H9 (cell line): ENCODE data around the gene F7. TPM values are rescaled to one million over a fixed set of nuclear protein-coding genes. Genes with fewer than 3 reads are reported as not detected.

Source experiments
- DNase-seq: peaks from one replicate; pipeline ENCODE4 v3.0.0-alpha.2; 2017
- H2AFZ ChIP-seq: one replicate; pipeline ENCODE4 v1.6.1; 2013; ENCODE audit warnings: mild to moderate bottlenecking, low read length, control low read depth, moderate library complexity
- H2AK5ac ChIP-seq: 2 replicates; pipeline ENCODE4 v1.6.1; 2013; ENCODE audit warnings: low read length, control low read depth, mixed read lengths; ENCODE audit not compliant: insufficient read length
- H2BK120ac ChIP-seq: one replicate; pipeline ENCODE4 v1.6.1; 2013; ENCODE audit warnings: low read depth, mild to moderate bottlenecking, low read length, control low read depth, inconsistent platforms; ENCODE audit not compliant: poor library complexity, severe bottlenecking
- H2BK12ac ChIP-seq: 2 replicates; pipeline ENCODE4 v1.6.1; 2013; ENCODE audit warnings: low read length, control low read depth, mixed read lengths, low read depth; ENCODE audit not compliant: insufficient read length
- H2BK15ac ChIP-seq: 2 replicates; pipeline ENCODE4 v1.6.1; 2013; ENCODE audit warnings: low read depth, low read length, control low read depth
- H2BK20ac ChIP-seq: one replicate; pipeline ENCODE4 v1.6.1; 2013; ENCODE audit warnings: low read depth, mild to moderate bottlenecking, low read length, control low read depth, inconsistent platforms; ENCODE audit not compliant: poor library complexity, severe bottlenecking
- H2BK5ac ChIP-seq: 2 replicates; pipeline ENCODE4 v1.6.1; 2013; ENCODE audit warnings: low read length, control low read depth, mixed read lengths; ENCODE audit not compliant: insufficient read length
- H3K14ac ChIP-seq: 2 replicates; pipeline ENCODE4 v1.6.1; 2013; ENCODE audit warnings: low read length, control low read depth; ENCODE audit not compliant: insufficient read depth
- H3K18ac ChIP-seq: 2 replicates; pipeline ENCODE4 v1.6.1; 2013; ENCODE audit warnings: low read depth, mild to moderate bottlenecking, mixed read lengths, low read length, control low read depth; ENCODE audit not compliant: insufficient read length
- H3K23ac ChIP-seq: 2 replicates; pipeline ENCODE4 v1.6.1; 2013; ENCODE audit warnings: low read length, control low read depth, mixed read lengths, low read depth; ENCODE audit not compliant: insufficient read length
- H3K23me2 ChIP-seq: 2 replicates; pipeline ENCODE4 v1.6.1; 2013; ENCODE audit warnings: low read depth, mild to moderate bottlenecking, mixed read lengths, low read length, control low read depth; ENCODE audit not compliant: insufficient read length, poor library complexity, severe bottlenecking
- H3K27ac ChIP-seq: 2 replicates; pipeline ENCODE4 v1.5.1; 2013; ENCODE audit warnings: low read length, control low read depth, mixed read lengths, low read depth; ENCODE audit not compliant: insufficient read length
- H3K27me3 ChIP-seq: 2 replicates; pipeline ENCODE4 v1.6.1; 2013; ENCODE audit warnings: low read length, control low read depth, inconsistent platforms; ENCODE audit not compliant: insufficient read depth
- H3K4ac ChIP-seq: 2 replicates; pipeline ENCODE4 v1.6.1; 2013; ENCODE audit warnings: low read depth, mild to moderate bottlenecking, control low read depth, inconsistent platforms, low read length, moderate library complexity
- H3K4me1 ChIP-seq: 2 replicates; pipeline ENCODE4 v1.6.1; 2013; ENCODE audit warnings: low read length, control low read depth, inconsistent platforms; ENCODE audit not compliant: insufficient read depth
- H3K4me2 ChIP-seq: 2 replicates; pipeline ENCODE4 v1.6.1; 2013; ENCODE audit warnings: low read length, control low read depth, mixed read lengths; ENCODE audit not compliant: insufficient read length, insufficient read depth
- H3K56ac ChIP-seq: 2 replicates; pipeline ENCODE4 v1.6.1; 2013; ENCODE audit warnings: low read depth, mild to moderate bottlenecking, mixed read lengths, low read length, control low read depth; ENCODE audit not compliant: insufficient read length
- H3K79me1 ChIP-seq: 2 replicates; pipeline ENCODE4 v1.6.1; 2013; ENCODE audit warnings: low read depth, mild to moderate bottlenecking, moderate library complexity, low read length, control low read depth, inconsistent platforms; ENCODE audit not compliant: insufficient read depth, poor library complexity, severe bottlenecking
- H3K79me2 ChIP-seq: 2 replicates; pipeline ENCODE4 v1.6.1; 2013; ENCODE audit warnings: low read length, control low read depth, inconsistent platforms; ENCODE audit not compliant: insufficient read depth
- H3K9ac ChIP-seq: 2 replicates; pipeline ENCODE4 v1.6.1; 2013; ENCODE audit warnings: low read length, control low read depth, mixed read lengths; ENCODE audit not compliant: insufficient read length; ENCODE audit errors: extremely low read depth
- H3K9me3 ChIP-seq: one replicate; pipeline ENCODE4 v1.6.1; 2013; ENCODE audit warnings: low read depth, low read length, inconsistent platforms; ENCODE audit not compliant: control insufficient read depth
- H3T11ph ChIP-seq: one replicate; pipeline ENCODE4 v1.6.1; 2013; ENCODE audit warnings: mild to moderate bottlenecking, low read length, control low read depth, inconsistent platforms
- H4K20me1 ChIP-seq: one replicate; pipeline ENCODE4 v1.6.1; 2013; ENCODE audit not compliant: control insufficient read depth, insufficient read length, insufficient read depth
- H4K5ac ChIP-seq: 2 replicates; pipeline ENCODE4 v1.6.1; 2013; ENCODE audit warnings: low read depth, mild to moderate bottlenecking, mixed read lengths, low read length, control low read depth; ENCODE audit not compliant: insufficient read length
- H4K8ac ChIP-seq: replicated peaks from 2 replicates; pipeline ENCODE4 v1.6.1; 2013; ENCODE audit warnings: low read length, control low read depth, mixed read lengths, low read depth; ENCODE audit not compliant: insufficient read length
- H4K91ac ChIP-seq: 2 replicates; pipeline ENCODE4 v1.6.1; 2013; ENCODE audit warnings: low read depth, mild to moderate bottlenecking, moderate library complexity, mixed read lengths, low read length, control low read depth; ENCODE audit not compliant: insufficient read length
- H3K27ac Mint-ChIP-seq, 3 experiments: 2 replicates in 2 of 3; 3 replicates in 1 of 3; pipeline ENCODE4 v1.8.0; 2020 to 2021; ENCODE audit warnings: mixed read lengths in 3 of 3, mild to moderate bottlenecking in 1 of 3, moderate library complexity in 1 of 3
- H3K27me3 Mint-ChIP-seq: 2 replicates; pipeline ENCODE4 v1.8.0; 2021; ENCODE audit warnings: low read depth, mild to moderate bottlenecking, moderate library complexity, mixed read lengths
- H3K36me3 Mint-ChIP-seq, 3 experiments: 2 replicates in 2 of 3; 3 replicates in 1 of 3; pipeline ENCODE4 v1.8.0; 2020 to 2021; ENCODE audit warnings: low read depth in 3 of 3, mixed read lengths in 3 of 3; ENCODE audit not compliant: insufficient read depth in 1 of 3
- H3K4me1 Mint-ChIP-seq, 2 experiments: 2 replicates each; pipeline ENCODE4 v1.8.0; 2020; ENCODE audit warnings: mixed read lengths in 2 of 2
- H3K4me3 Mint-ChIP-seq, 2 experiments: 2 replicates in 1 of 2; 3 replicates in 1 of 2; pipeline ENCODE4 v1.8.0; 2020 to 2021; ENCODE audit warnings: mild to moderate bottlenecking in 2 of 2, mixed read lengths in 2 of 2, moderate library complexity in 1 of 2
- H3K9me3 Mint-ChIP-seq, 2 experiments: 2 replicates in 1 of 2; 3 replicates in 1 of 2; pipeline ENCODE4 v1.8.0; 2020; ENCODE audit warnings: mild to moderate bottlenecking in 2 of 2, mixed read lengths in 2 of 2, moderate library complexity in 1 of 2
- WGBS: extraction: QIAGEN DNeasy Blood & Tissue Kit; methylation state at CpG from one replicate; pipeline ENCODE4 v1.1.7; 2013; ENCODE audit warnings: missing lambda C conversion rate, low lambda C conversion rate, mixed read lengths; ENCODE audit not compliant: insufficient read length; ENCODE audit errors: extremely low coverage; 5-methylcytosine and 5-hydroxymethylcytosine counted together
- total RNA-seq: library from RNA; stranded (reverse); gene quantifications from 2 replicates; pipeline ENCODE4 v1.2.1, GENCODE V29; 2021
- TF ChIP-seq, protein P1 (sequence below): fragments of 200-600 bp; sonication (generic); conservative IDR thresholded peaks from 3 replicates; pipeline ENCODE4 v1.8.0; 2021; ENCODE audit warnings: antibody characterized with exemption, mild to moderate bottlenecking

F7 gene
- total RNA-seq, 1 experiment from 2014 or later, result 0.81 TPM

DNA sequence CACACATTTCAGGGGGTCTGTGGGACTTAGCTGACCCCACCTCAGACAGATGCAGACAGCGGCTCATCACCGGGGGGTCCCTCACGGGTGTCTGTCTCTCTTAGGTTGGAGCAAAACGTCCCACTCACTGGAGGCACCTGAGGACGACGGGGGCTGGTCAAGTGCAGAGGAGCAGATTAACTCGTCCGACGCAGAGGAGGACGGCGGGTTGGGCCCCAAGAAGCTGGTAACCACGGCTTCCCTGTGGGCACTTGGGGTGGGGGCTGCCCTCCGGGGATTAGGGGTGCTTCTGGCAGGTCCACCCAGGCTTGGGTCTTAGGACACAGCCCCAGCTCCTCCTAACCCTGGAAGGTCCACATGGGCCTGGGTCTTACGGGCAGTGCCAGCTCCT is 11.2 kb upstream of the F7 start:
- TF ChIP-seq, protein P1, sequence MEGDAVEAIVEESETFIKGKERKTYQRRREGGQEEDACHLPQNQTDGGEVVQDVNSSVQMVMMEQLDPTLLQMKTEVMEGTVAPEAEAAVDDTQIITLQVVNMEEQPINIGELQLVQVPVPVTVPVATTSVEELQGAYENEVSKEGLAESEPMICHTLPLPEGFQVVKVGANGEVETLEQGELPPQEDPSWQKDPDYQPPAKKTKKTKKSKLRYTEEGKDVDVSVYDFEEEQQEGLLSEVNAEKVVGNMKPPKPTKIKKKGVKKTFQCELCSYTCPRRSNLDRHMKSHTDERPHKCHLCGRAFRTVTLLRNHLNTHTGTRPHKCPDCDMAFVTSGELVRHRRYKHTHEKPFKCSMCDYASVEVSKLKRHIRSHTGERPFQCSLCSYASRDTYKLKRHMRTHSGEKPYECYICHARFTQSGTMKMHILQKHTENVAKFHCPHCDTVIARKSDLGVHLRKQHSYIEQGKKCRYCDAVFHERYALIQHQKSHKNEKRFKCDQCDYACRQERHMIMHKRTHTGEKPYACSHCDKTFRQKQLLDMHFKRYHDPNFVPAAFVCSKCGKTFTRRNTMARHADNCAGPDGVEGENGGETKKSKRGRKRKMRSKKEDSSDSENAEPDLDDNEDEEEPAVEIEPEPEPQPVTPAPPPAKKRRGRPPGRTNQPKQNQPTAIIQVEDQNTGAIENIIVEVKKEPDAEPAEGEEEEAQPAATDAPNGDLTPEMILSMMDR, result no peak
- no peaks in the 10 kb centered on the region; a peak in 1 of 7 replicates for H3K36me3 Mint-ChIP-seq
- H3K4me3 Mint-ChIP-seq, result no peak overlapping the region

More for the DNA sequence above, 11.2 kb upstream of the F7 start:
- Histone ChIP-seq H2AFZ (no peak overlapping the region), H3K4ac (no peak overlapping the region), H3K27ac (no peak overlapping the region), H2AK5ac (no peak overlapping the region), H3K27me3 (no peaks in the 10 kb centered on the region), H4K20me1 (peaks cover 2% of the 10 kb centered on the region), H2BK120ac (no peak overlapping the region), H2BK15ac (no peak overlapping the region), H3K4me2 (no peak overlapping the region), H3K4me1 (no peaks in the 10 kb centered on the region; the same call in 1 of the 2 replicates), H3K9me3 (no peaks in the 10 kb centered on the region), H3K9ac (no peak overlapping the region), H2BK20ac (no peak overlapping the region), H2BK5ac (no peak overlapping the region), H3K79me1 (no peaks in the 10 kb centered on the region), H3K23me2 (no peaks in the 10 kb centered on the region), H4K91ac (no peak overlapping the region), H3K56ac (no peak overlapping the region), H3T11ph (no peak overlapping the region), H2BK12ac (no peak overlapping the region), H4K8ac (no peak overlapping the region), H3K79me2 (no peaks in the 10 kb centered on the region), H3K23ac (no peak overlapping the region), H4K5ac (no peak overlapping the region), H3K14ac (no peak overlapping the region; the same call in 1 of the 2 replicates), H3K18ac (no peak overlapping the region)
- Mint-ChIP-seq H3K27me3 (peaks cover 1% of the 10 kb centered on the region), H3K4me1 (peaks cover 18 to 25% of the 10 kb centered on the region in 2 experiments), H3K27ac (peak overlapping the region in 1 of 3 experiments; percentile 64; a peak in 1 of 7 replicates), H3K9me3 (no peaks in the 10 kb centered on the region)
- WGBS, result no CpG with 5 or more reads among the region's 14 CpGs
- DNase-seq, result no peak
